Endothelial cell of umbilical vein (primary cell): Measurements from ENCODE around the gene ZFYVE28.

Experiments used
- EZH2 ChIP-seq: IDR thresholded peaks from 2 replicates; pipeline ENCODE4 v1.6.1; 2012; ENCODE audit warnings: borderline replicate concordance, low read depth, mild to moderate bottlenecking, moderate library complexity, low read length, inconsistent platforms; ENCODE audit not compliant: severe bottlenecking
- FOS ChIP-seq: IDR thresholded peaks from 2 replicates; pipeline ENCODE4 v1.6.1; 2011; ENCODE audit warnings: mild to moderate bottlenecking, low read length, moderate library complexity, borderline replicate concordance; ENCODE audit not compliant: insufficient read depth
- GATA2 ChIP-seq: IDR thresholded peaks from 2 replicates; pipeline ENCODE4 v1.7.0; 2011; ENCODE audit warnings: low read depth, mild to moderate bottlenecking, moderate library complexity, mixed read lengths, low read length; ENCODE audit not compliant: insufficient read length, insufficient read depth
- JUN ChIP-seq: IDR thresholded peaks from 2 replicates; pipeline ENCODE4 v1.6.1; 2011; ENCODE audit warnings: borderline replicate concordance, low read depth; ENCODE audit not compliant: insufficient read length, insufficient read depth
- MYC ChIP-seq: IDR thresholded peaks from one replicate; pipeline ENCODE4 v1.6.1; 2011; ENCODE audit warnings: mild to moderate bottlenecking, low read depth, low read length
- POLR2A ChIP-seq: IDR thresholded peaks from 2 replicates; pipeline ENCODE4 v1.6.1; 2012; ENCODE audit warnings: low read depth, mild to moderate bottlenecking, control low read depth, low read length
- POLR2AphosphoS5 ChIP-seq: IDR thresholded peaks from 2 replicates; pipeline ENCODE4 v1.6.1; 2012; ENCODE audit warnings: low read depth, mild to moderate bottlenecking, control low read depth, low read length, moderate library complexity; ENCODE audit not compliant: insufficient read depth
- TF ChIP-seq, protein P1 (sequence below), 2 donors: IDR thresholded peaks; 1 replicate in 1 of 2; 2 replicates in 1 of 2; pipeline ENCODE4 v1.5.1; 2011; ENCODE audit warnings: low read length in 2 of 2, mild to moderate bottlenecking in 2 of 2, moderate library complexity in 2 of 2, control low read depth in 1 of 2, inconsistent platforms in 1 of 2, low read depth in 1 of 2; ENCODE audit not compliant: insufficient read depth in 1 of 2; ENCODE audit errors: extremely low read depth in 1 of 2
- TF ChIP-seq, protein P2 (sequence below): IDR thresholded peaks from 2 replicates; pipeline ENCODE4 v1.6.1; 2011; ENCODE audit not compliant: insufficient read depth, insufficient read length

DNA sequence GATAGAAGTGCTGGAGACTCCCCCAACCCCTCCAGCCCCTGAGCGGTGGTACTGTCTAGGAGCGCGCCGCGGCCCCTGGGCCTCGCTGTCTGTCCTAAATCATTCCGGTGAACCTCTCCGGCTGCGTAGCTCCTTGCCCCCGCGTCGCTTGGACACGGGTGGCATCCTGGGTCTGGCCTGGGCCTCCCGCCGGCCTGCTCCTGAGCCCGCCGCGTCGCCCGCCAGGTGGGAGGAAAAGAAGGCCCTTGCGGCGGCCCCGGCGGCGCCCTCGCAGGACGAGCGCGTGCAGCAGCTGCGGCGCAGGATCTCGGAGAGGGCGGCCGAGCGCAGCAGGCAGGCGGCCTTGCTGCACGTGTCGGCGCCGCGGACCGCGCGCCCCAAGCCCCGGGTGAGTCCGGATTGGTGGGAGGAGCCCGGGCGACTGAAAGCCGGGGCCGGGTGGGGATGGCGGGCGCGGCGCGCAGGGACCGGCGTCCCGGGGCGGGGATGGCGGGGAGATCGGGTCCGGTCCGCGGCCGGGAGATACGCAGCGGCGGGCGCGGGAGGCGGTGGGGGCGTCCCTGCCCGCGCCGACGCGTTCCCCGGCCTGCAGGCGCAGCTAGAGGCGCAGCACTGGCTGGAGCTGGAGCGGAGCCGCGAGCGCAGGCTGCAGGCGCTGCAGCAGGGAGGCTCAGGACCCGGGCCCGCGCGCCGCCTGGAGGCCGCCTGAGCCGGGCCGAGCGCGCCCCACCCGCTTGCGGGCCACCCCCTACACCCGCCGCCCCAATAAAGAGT is 44.0 kb upstream of the ZFYVE28 start:
- TF ChIP-seq, protein P1, sequence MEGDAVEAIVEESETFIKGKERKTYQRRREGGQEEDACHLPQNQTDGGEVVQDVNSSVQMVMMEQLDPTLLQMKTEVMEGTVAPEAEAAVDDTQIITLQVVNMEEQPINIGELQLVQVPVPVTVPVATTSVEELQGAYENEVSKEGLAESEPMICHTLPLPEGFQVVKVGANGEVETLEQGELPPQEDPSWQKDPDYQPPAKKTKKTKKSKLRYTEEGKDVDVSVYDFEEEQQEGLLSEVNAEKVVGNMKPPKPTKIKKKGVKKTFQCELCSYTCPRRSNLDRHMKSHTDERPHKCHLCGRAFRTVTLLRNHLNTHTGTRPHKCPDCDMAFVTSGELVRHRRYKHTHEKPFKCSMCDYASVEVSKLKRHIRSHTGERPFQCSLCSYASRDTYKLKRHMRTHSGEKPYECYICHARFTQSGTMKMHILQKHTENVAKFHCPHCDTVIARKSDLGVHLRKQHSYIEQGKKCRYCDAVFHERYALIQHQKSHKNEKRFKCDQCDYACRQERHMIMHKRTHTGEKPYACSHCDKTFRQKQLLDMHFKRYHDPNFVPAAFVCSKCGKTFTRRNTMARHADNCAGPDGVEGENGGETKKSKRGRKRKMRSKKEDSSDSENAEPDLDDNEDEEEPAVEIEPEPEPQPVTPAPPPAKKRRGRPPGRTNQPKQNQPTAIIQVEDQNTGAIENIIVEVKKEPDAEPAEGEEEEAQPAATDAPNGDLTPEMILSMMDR (IDR thresholded peaks at IDR 0.05; ENCODE audit: extremely low read depth in 1 of 2, insufficient read depth in 1 of 2, low read depth in 1 of 2, low read length in 2 of 2), result peak; percentile 37 to 48
- TF ChIP-seq POLR2A (no peak), EZH2 (peak; percentile 52), JUN (no peak), POLR2AphosphoS5 (no peak), FOS (no peak), GATA2 (no peak), MYC (no peak)
- TF ChIP-seq, protein P2, sequence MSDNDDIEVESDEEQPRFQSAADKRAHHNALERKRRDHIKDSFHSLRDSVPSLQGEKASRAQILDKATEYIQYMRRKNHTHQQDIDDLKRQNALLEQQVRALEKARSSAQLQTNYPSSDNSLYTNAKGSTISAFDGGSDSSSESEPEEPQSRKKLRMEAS, result peak; percentile 62
